Measurements from ENCODE around the gene NDRG4. TPM values are rescaled to one million over a fixed set of nuclear protein-coding genes. Genes with fewer than 3 reads are reported as not detected.

NDRG4 gene
- total RNA-seq: 5.6 and 20.0 TPM in 2 replicates

GRCh38 chr16:58499615-58500351, at the start of gene NDRG4:
TSS of gene NDRG4 (plus strand) at chr16:58500143. CDS start at chr16:58500249, 106 bp downstream.

DNA sequence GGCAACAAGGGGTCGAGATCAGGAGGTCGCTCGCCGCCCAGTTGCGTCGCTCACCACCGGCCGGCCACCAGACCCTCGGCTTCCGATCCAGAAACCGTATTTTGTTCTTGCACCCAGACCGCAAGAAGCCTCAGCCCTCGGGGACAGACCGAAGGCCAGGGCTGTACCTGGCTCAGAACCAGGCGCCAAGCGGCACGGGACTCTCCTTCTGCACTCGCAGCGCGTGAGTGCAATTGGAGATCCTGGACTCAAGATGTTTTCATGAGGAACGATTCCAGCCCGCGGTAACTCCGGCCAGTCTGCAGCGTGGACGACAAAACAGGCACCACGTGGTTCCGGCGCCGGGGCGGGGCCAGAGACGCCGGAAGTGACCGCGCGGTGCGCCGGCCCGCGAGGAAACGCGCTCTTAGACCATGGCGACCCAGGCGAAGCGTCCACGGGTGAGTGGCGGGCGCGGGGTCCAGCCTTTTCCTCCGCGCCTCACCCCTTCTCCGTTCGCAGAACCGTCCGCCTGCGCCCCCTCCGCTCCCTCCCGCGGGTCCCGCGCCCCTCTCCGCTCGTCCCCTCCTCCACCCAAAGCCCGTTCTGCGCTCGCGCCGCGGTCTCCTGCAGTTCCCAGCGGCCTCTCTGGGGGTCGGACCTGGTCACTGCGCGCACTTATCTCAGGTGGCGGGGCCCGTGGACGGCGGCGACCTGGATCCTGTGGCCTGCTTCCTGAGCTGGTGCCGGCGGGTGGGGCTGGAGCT, 15.4 kb downstream of the NDRG4 start, which contains the start of gene SETD6:
Gene SETD6, plus strand, starts transcription at position 393 of the 746 bp plus-strand sequence. Its CDS starts 21 bp downstream, at position 414.

Other genes with a start within 250 kb of the NDRG4 start
- gene PRSS54, start 205.1 kb upstream of the NDRG4 start, total RNA-seq: not detected in 2 replicates
- 1.0 and 1.1 TPM in 2 replicates for gene GINS3, start 107.7 kb upstream of the NDRG4 start, total RNA-seq
- gene SETD6, start 15.4 kb downstream of the NDRG4 start, total RNA-seq: 8.2 and 9.5 TPM in 2 replicates
- gene CNOT1, start 129.7 kb downstream of the NDRG4 start, total RNA-seq: 106 and 121 TPM in 2 replicates
- 27.6 and 32.2 TPM in 2 replicates for gene SLC38A7, start 184.6 kb downstream of the NDRG4 start, total RNA-seq
- gene GOT2, start 234.2 kb downstream of the NDRG4 start, total RNA-seq: 12.4 and 22.2 TPM in 2 replicates

Data from bronchial smooth muscle cell (primary cell).